ENCODE results near the gene PRSS16.
"Not testable (repeated sequence)": the region's sequence is repeated elsewhere in the genome, so short reads cannot be mapped to it uniquely, and the experiment has no call there.

PRSS16 gene

DNA sequence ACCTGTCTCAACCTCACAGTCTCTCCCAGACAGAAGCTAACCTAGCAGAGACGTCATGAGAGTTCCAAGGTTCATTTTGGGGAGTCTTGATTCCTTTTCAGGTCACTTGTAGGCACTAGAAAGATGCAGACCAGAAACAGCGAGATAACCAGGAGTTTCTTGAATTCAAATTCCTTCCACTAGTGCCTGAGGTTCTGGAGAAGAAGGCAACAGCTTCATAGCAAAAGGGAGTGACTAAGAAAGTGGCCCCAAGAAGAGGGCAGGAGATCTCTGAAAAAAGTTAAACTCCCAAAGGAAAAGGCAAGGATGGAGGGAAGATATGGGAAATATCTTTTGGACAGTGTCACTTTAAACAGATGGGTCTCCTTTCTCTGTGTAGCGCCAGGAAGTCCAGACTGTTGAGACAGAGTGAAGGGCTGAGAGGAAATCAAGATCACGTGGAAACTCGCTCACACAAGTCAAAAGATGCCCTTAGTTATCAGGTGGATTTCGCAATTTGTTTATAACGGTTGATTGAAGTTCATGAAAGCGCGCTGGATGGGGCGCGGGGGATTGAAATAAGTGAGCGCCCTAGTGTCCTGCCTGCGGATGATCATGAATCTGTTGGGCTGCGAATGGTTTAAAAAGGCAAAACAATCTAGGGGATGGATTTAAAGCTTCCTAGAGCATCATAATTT, 4.8 kb upstream of the PRSS16 start:
- no peak for DNase-seq

DNA sequence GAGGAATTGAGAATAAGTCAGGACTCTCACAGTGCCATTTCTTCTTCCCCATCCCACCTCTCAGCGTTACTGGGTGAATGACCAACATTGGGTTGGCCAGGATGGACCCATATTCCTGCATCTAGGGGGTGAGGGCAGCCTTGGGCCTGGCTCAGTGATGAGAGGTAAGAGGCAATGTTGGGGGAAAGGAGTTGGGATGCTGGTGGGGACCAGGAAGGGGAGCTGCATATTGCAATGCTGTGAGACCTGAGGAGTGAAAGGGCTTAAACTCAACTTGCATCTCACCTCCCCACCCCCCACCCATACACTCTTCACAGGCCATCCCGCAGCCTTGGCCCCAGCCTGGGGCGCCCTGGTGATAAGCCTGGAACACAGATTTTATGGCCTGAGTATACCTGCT, 1.3 kb downstream of the PRSS16 start:
- no peak for DNase-seq

DNA sequence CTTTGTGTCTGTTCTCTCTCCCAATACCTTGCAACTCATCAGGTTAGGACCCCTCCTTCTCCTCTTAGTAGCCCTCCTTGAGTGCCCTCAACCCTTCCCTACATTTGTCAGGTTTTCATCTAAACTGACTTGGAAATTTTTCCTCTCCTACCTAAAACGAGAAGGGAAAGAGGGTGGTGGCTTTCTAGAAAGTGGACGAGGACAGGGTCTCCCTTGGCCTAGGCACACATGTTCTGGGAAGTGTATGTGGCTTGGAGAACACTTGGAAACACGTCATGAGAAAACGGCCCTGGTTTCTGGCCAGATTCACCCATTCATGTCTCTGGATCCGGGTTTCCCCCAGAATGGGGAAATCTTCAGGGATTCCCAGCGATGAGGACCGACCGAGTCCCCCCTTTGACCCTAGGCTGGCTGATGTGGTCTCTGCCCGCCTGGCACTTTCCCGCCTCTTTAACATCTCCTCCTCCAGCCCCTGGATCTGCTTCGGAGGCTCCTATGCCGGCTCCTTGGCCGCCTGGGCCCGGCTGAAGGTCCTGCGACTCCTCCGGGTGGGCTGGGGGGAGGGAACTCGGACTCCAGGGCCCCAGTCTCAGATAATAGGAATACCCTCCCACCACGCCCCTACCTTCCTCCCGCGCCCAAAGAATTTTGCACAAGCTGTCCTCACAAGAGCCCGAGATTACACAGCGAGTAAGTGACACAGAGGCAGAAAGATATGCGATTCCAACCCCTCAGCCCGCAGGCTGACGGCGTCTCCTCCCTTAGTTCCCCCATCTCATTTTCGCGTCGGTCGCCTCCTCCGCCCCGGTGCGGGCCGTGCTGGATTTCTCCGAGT, 3.0 kb downstream of the PRSS16 start:
- no peak for DNase-seq

GRCh38 chr6:27251112-27251605, 3.7 kb downstream of the PRSS16 start:
- DNase-seq = peak; percentile 20

DNA sequence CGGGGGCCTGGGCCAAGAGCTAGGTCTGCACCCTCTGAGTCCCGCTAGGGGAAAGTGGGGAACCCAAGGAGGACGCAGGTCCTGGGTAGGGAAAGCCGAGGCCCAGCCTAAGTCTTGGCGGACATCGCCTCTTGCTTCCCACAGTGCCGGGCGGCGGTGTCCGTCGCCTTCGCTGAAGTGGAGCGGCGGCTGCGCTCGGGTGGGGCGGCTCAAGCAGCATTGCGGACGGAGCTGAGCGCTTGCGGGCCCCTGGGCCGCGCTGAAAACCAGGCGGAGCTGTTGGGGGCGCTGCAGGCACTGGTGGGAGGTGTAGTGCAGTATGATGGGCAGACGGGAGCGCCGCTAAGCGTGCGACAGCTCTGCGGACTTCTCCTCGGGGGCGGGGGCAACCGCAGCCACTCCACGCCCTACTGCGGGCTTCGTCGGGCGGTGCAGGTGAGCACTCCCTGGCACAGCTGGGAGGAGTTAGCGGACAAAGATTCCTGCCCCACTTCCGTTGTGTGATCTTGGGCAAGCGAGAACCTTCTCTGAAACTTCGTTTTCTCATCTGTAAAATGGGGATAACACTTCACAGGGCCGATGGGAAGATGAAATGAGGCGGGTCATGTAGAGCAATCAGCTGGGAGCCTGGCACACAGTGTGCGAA, 4.2 kb downstream of the PRSS16 start:
- DNase-seq = peak; percentile 17

- no peak for DNase-seq
Measured at GRCh38 chr6:27254566-27254965, 7.1 kb downstream of the PRSS16 start.

DNA sequence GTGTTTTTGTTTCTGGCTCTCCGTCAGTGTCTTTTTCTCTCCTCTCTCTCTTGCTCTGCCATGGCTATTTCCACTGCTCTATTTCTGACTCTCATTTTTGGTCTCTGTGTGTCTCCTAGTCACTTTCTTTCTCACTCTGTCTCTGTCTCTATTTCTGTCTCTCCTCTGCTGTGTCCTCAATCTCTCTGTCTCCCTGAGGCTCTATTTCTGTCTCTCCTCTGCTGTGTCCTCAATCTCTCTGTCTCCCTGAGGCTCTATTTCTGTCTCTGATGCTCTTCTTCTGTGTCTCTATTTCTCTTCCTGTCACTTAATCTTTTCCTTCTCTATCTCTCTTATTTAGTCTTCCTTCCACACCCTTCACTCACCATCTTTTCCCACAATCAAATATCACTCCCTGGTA, 8.4 kb downstream of the PRSS16 start:
- DNase-seq = no peak

- no peak for DNase-seq
Measured at GRCh38 chr6:27260369-27260768, 12.9 kb downstream of the PRSS16 start.

DNA sequence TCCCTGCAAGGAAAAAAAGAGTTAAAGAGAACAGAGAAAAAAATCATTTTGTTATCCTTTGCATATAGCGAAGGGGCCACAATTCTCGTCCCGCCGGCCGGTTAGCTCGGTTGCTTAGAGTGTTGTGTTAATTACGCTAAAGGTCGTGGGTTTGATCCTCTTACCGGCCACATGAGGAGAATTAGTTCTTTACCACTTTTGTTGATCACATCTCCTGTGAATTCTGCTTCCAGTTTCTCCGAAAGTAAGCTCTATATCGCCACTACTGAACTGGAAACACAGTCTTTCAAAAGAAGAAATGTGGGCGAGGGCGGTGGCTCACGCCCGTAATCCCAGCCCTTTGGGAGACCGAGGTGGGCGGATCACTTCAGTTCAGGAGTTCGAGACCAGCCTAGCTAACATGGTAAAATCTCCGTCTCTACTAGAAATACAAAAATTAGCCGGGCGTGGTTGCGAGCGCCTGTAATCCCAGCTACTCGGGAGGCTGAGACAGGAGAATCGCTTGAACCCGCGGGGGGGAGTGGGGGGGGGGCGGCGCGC, 13.4 kb downstream of the PRSS16 start:
- DNase-seq = no peak

- no peak for DNase-seq
Measured at GRCh38 chr6:27263886-27264285, 16.4 kb downstream of the PRSS16 start.

GRCh38 chr6:27267003-27267402, 19.5 kb downstream of the PRSS16 start:
- DNase-seq = not testable (repeated sequence)

- DNase-seq = no peak
Measured at GRCh38 chr6:27267857-27268434, 20.4 kb downstream of the PRSS16 start.

GRCh38 chr6:27268803-27269202, 21.3 kb downstream of the PRSS16 start:
- no peak for DNase-seq

DNA sequence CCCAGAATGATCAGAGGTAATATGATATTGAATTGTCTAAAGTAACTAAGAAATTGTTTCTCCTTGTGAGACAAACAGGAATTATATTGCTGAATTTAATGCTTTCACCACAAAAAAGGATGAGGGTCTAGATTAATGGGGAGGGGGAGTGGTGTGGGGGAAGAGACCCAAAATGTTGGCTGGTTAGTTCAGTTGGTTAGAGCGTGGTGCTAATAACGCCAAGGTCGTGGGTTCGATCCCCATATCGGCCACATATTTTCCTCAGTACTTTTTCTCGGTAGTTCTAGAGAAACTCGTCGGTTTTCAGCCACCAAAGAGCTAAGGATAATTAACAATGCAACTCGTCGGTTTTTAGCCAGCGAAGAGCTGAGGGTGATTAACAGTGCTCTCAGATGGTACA, 26.3 kb downstream of the PRSS16 start:
- DNase-seq = no peak

- no peak for DNase-seq
Measured at GRCh38 chr6:27275025-27275956, 27.8 kb downstream of the PRSS16 start.

GRCh38 chr6:27279513-27280063, 32.1 kb downstream of the PRSS16 start:
- no peak for DNase-seq

DNA sequence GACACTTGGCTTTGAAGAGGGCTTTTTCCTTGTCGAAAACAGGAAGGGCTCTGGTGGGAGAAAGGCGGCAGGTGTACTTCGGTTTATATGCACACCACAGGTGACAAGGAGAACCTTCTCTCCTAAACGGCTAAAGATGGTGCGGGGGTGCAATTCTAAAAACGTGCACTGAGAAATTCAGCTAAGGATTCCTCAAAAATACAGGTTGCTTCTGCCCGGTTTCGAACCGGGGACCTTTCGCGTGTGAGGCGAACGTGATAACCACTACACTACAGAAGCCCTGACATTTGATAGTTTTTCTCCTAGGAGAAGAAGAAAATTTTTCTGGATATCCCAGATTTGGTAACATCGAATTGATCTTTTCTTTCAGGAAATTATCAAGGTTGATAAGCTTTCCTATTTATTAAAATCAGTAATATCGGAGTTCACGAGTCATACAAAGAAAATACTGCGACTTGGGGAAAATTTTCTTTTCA, 32.6 kb downstream of the PRSS16 start:
- DNase-seq = no peak

DNA sequence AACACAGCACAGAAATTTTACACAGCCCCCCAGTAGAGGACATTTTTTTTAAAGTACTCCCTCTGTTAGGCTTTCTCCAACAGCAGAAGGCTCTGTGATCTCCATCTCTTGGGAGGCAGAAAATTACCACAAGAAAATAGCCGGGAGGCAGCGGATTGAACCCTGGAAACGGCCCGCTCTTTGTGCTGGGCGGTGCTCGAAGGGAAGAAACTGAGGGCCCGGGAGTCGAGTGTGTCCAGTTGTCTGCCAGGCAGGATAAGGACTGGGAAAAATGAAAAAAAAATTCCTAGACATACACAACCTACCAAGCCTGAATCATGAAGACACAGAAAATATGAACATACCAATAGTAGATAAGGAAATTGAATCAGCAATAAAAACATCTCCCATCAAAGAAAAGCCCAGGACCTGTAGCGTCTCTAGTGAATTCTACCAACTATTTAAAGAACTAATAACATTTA, 33.1 kb downstream of the PRSS16 start:
- no peak for DNase-seq

DNA sequence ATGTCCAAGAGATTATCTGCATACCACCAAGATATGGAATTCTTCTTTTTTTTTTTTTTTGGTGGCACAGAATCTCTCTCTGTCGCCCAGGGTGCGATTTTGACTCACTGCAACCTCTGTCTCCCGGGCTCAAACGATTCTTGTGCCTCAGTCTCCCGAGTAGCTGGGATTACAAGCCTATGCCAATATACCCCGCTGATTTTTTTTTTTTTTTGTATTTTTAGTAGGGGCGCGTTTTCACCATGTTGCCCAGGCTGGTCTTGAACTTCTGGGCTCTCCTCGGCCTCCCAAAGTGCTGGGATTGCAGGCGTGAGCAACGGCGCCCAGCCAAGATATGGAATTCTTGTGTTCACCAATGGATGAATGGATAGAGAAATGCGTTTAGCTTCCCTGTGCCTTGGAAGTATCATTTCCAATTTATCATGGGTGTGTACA, 33.6 kb downstream of the PRSS16 start:
- no peak for DNase-seq

GRCh38 chr6:27281569-27281968, 34.1 kb downstream of the PRSS16 start:
- no peak for DNase-seq

- DNase-seq = no peak
Measured at GRCh38 chr6:27283279-27283678, 35.8 kb downstream of the PRSS16 start.

Data from effector CD8-positive, alpha-beta T cell (primary cell).